ENCODE data around the gene ATP6AP1.

Gene ATP6AP1

GRCh38 chrX:154402622-154403127 lies 25.8 kb upstream of the ATP6AP1 start:
- no peak for DNase-seq (ENCODE audit: low read depth)
- no peak for TF ChIP-seq CTCF (IDR thresholded peaks at IDR 0.05; ENCODE audit: insufficient read depth, low read depth, low read length, missing control alignments)
- no peak overlapping the region for H3K4me3 ChIP-seq (ENCODE audit: low read length)

GRCh38 chrX:154403192-154403591 lies 25.3 kb upstream of the ATP6AP1 start:
- no peak for TF ChIP-seq CTCF (IDR thresholded peaks at IDR 0.05; ENCODE audit: insufficient read depth, low read depth, low read length, missing control alignments)
- DNase-seq (ENCODE audit: low read depth) = no peak
- H3K4me3 ChIP-seq (ENCODE audit: low read length) = no peak overlapping the region

GRCh38 chrX:154403858-154404257 lies 24.6 kb upstream of the ATP6AP1 start:
- H3K4me3 ChIP-seq (ENCODE audit: low read length) = no peak overlapping the region
- no peak for DNase-seq (ENCODE audit: low read depth)
- no peak for TF ChIP-seq CTCF (IDR thresholded peaks at IDR 0.05; ENCODE audit: insufficient read depth, low read depth, low read length, missing control alignments)

- H3K4me3 ChIP-seq (ENCODE audit: low read length) = no peak overlapping the region
- DNase-seq (ENCODE audit: low read depth) = no peak
- no peak for TF ChIP-seq CTCF (IDR thresholded peaks at IDR 0.05; ENCODE audit: insufficient read depth, low read depth, low read length, missing control alignments)
Observed at GRCh38 chrX:154404625-154405192, 23.8 kb upstream of the ATP6AP1 start.

- no peak for TF ChIP-seq CTCF (IDR thresholded peaks at IDR 0.05; ENCODE audit: insufficient read depth, low read depth, low read length, missing control alignments)
- DNase-seq (ENCODE audit: low read depth) = no peak
- peak overlapping the region; percentile 44 for H3K4me3 ChIP-seq (ENCODE audit: low read length)
Observed at GRCh38 chrX:154408659-154409221, 19.7 kb upstream of the ATP6AP1 start.

DNA sequence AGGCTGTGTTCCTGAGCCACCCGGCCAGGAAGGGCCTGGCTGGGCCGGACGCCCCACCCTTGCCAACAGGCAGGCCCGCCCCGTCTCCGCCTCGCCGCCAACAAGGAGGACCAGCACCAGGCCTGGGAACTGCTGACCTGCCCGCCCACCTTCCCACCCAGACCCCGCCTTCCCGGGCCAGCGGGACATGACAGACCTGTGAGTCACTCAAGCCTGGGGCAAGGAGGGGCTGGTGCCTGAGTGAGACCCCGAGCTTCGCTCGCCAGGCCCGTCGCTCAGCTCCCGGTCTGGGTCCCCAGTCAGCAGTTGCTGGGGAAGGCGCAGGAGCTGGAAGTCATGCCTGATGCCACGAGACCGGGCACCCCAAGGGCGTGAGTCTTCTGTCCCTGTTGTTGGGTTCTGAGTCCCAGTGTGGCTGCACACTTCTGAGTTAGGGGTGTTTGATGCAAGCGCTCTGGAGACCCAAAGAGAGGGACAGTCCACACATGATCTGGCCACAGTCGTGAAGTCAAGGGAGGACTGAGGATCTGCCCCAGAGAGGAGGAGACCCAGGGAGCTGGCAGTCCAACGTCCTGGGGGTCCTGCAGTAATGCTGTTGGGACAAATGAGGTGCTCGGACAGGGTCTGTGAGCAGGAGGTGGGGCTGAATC lies 19.1 kb upstream of the ATP6AP1 start, which contains the start of gene DNASE1L1:
DNASE1L1 (minus strand) TSS at position 33 of the 650 bp plus-strand sequence. CDS start 3,686 bp downstream, outside the sequence.
- DNase-seq (ENCODE audit: low read depth) = peak; percentile 74
- H3K4me3 ChIP-seq (ENCODE audit: low read length) = peak within 1 kb of the TSS; percentile 44
- no peak for TF ChIP-seq CTCF (IDR thresholded peaks at IDR 0.05; ENCODE audit: insufficient read depth, low read depth, low read length, missing control alignments)

Data from epithelial cell of esophagus (primary cell).